Activated naive CD4-positive, alpha-beta T cell treated with anti-CD3 and anti-CD28 coated beads for 36 hours (primary cell): ENCODE measurements around the gene DPM1. TPM values are rescaled to one million over a fixed set of nuclear protein-coding genes. Genes with fewer than 3 reads are reported as not detected.

Experiments
- CTCF ChIA-PET: fragments of 350-600 bp; sonication (Branson Sonifier 250); formaldehyde crosslinking; loops from one replicate; lab custom pipeline; 2021; ENCODE audit warnings: antibody characterized with exemption; lab: Charles Lee
- DNase-seq: peaks from one replicate; pipeline ENCODE4 v3.0.0-alpha.2; 2020
- H3K27ac Mint-ChIP-seq: one replicate; pipeline ENCODE4 v1.8.0; 2021; ENCODE audit warnings: mild to moderate bottlenecking, mixed read lengths
- H3K27me3 Mint-ChIP-seq: one replicate; pipeline ENCODE4 v1.8.0; 2021; ENCODE audit warnings: low read depth, mixed read lengths
- H3K36me3 Mint-ChIP-seq: one replicate; pipeline ENCODE4 v1.8.0; 2021; ENCODE audit warnings: low read depth, mixed read lengths
- H3K4me1 Mint-ChIP-seq: one replicate; pipeline ENCODE4 v1.8.0; 2021; ENCODE audit warnings: low read depth, mixed read lengths
- H3K4me3 Mint-ChIP-seq: one replicate; pipeline ENCODE4 v1.8.0; 2021; ENCODE audit warnings: mild to moderate bottlenecking, moderate library complexity, mixed read lengths
- H3K9me3 Mint-ChIP-seq: one replicate; pipeline ENCODE4 v1.8.0; 2021; ENCODE audit warnings: mixed read lengths
- intact Hi-C: fragments of 100-400 bp; cut with micrococcal nuclease; formaldehyde crosslinking; loops from one replicate; pipeline ENCODE4 v1.15.1; 2023
- total RNA-seq, 2 experiments: library from RNA; stranded (reverse); gene quantifications; one replicate each; pipeline ENCODE4 v1.2.3, GENCODE V29; 2021

The DPM1 gene
- total RNA-seq, 2 experiments from 2014 or later, result 64.8 to 66.1 TPM

DNA sequence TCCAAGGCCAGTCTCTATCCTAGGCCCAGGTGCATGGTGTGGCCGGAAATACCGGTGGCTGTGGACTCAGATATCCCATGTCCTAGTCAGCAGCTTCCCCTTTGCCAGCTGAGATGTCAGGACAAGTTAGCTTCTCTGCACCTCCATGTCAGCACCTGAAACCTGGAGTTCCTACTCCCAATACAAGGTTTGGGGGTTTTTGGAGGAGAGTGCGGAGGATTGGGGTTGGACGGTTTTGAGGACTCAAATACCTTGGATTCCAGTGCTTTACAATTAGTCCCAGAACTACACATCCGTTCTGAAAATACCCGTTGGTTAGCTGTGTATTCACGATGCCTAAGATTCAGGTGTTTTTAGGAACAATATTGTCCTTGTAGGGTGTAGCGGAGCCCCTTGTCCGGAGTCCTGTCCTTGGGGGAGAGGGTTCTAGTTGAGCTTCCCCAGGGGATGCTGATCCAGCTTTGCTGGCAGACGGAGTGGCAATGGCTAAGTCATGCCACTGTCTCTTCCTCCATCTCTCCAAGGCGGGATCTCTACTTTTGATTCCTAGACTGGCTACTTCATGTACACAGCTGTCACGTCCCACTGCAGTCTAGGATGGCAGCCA is 72.0 kb downstream of the DPM1 start:
- no peaks in the 10 kb centered on the region for H3K9me3 Mint-ChIP-seq
- CTCF ChIA-PET, result no interaction called here

GRCh38 chr20:50885781-50886180 is 72.6 kb downstream of the DPM1 start:
- Mint-ChIP-seq H3K27me3 (no peaks in the 10 kb centered on the region), H3K9me3 (no peaks in the 10 kb centered on the region), H3K4me3 (no peak overlapping the region), H3K27ac (no peak overlapping the region), H3K4me1 (no peaks in the 10 kb centered on the region), H3K36me3 (peaks cover 12% of the 10 kb centered on the region)
- intact Hi-C loops, result no loop called here
- DNase-seq, result no peak
- CTCF ChIA-PET, result no interaction called here

More for the DNA sequence above, 72.0 kb downstream of the DPM1 start:
- H3K4me3 Mint-ChIP-seq, result no peak overlapping the region
- H3K36me3 Mint-ChIP-seq, result peaks cover 13% of the 10 kb centered on the region
- H3K4me1 Mint-ChIP-seq, result peaks cover under 1% of the 10 kb centered on the region
- H3K27me3 Mint-ChIP-seq, result no peaks in the 10 kb centered on the region
- no peak overlapping the region for H3K27ac Mint-ChIP-seq
- intact Hi-C loops, result no loop called here
- no peak for DNase-seq

DNA sequence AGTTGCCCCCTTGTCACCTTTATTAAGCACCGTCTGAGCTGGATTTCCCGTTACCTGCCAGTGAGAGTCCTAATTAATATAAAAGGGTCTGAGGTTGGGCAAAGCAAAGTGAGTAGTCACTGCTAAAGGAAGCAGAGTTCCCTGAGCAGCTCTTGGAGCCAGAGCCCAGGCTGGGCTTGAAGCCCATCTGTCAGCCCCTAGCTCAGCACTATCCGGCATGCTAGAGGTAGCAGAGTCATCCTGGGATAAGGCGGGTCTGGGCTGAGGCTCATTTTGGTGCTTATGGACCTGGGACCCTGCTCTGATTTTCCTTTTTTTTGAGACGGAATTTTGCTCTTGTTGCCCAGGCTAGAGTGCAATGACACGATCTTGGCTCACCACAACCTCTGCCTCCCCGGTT is 73.3 kb downstream of the DPM1 start:
- intact Hi-C loops, result no loop called here
- no peaks in the 10 kb centered on the region for H3K4me1 Mint-ChIP-seq
- no peak overlapping the region for H3K4me3 Mint-ChIP-seq
- no peaks in the 10 kb centered on the region for H3K9me3 Mint-ChIP-seq
- DNase-seq, result no peak
- no peak overlapping the region for H3K27ac Mint-ChIP-seq
- CTCF ChIA-PET, result interaction anchor here (1.3 to 1.5 kb wide), 2 partner anchors 67 to 90 kb away, joined by 3 to 4 read pairs; partner anchors contain the start of gene BCAS4
- H3K36me3 Mint-ChIP-seq, result peaks cover 12% of the 10 kb centered on the region
- no peaks in the 10 kb centered on the region for H3K27me3 Mint-ChIP-seq

Other genes with a start within 250 kb of the DPM1 start
- 1 to 10 TPM; 3.3 to 3.9 TPM for gene PARD6B, start 227.0 kb downstream of the DPM1 start, total RNA-seq
- 10 to 100 TPM; 15.7 to 16.6 TPM for gene BCAS4, start 163.5 kb downstream of the DPM1 start, total RNA-seq
- gene ADNP, start 27.1 kb downstream of the DPM1 start, total RNA-seq, result 10 to 100 TPM; 44.8 to 50.8 TPM
- 1 to 10 TPM; 1.6 to 2.2 TPM for gene MOCS3, start 286 bp upstream of the DPM1 start, total RNA-seq
- gene KCNG1, start 64.6 kb upstream of the DPM1 start, total RNA-seq, result under 1 TPM; 0.29 to 0.59 TPM